ENCODE data around the gene PCGF3.
"Not testable (repeated sequence)": the region's sequence is repeated elsewhere in the genome, so short reads cannot be mapped to it uniquely, and the experiment has no call there.

PCGF3 gene

DNA sequence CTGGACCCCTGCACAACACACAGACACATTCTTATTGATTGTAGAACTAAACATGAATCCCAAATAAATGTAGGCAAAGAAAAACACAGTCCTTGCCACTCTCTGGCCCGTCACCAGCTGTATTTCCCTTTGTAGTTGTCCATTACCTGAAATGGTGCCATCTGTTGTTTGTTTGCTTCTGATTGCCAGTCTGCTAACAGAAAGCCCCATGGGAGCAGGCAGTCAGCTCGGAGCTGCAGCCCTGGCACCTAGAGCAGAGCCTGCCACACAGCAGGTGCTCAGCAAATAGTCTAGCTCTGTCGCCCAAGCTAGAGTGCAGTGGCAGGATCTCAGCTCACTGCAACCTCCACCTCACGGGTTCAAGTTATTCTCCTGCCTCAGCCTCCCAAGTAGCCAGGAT is 91.4 kb downstream of the PCGF3 start:
- DNase-seq (ENCODE audit: low read depth in 2 of 2), result no peak

DNA sequence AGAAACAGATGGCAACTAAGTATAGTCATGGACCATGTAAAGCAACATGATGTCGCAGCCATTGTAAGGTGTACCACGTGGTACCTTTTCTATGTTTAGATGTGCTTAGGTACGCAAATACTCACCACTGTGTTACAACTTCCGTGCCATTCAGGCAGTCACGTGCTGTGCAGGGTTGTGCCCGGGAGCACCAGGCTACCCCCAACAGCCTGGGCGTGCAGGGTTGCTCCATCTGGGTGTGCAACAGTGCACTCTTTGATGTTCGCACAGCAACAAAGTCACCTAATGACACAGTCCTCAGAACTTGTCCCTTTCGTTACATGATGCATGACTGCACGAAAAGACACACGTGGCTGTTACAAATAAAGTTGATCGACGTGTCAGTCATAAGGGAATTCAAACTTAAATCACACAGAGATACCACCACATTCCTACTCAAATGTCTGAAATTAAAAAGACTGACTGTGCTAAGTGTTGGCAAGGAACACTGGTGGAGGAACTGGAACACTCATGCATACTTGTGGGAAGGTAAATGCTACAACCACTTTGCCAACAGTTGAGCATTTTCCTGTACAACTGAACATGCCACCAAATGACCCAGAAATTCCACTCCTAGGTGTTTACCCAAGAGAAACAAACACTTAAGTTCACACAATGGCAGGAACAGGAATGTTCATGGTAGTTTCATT is 95.9 kb downstream of the PCGF3 start:
- DNase-seq (ENCODE audit: low read depth in 2 of 2), result no peak

DNA sequence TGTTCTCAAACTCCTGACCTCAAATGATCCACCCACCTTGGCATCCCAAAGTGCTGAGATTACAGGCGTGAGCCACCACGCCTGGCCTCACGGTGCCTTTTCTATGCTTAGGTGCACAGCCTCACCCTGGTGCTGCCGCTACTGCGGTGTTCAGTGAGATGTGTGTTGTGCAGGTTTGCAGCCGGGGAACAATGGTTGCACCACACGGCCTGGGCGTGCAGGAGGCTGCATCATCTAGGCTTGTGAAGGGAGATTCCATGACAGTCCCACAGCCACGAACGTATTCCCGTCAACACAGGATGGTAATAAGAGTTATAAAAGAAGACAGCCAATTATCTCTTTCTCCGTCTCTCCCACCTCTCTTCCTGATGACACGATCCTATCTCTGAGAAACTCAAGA is 98.3 kb downstream of the PCGF3 start:
- no peak for DNase-seq (ENCODE audit: low read depth in 2 of 2)

DNA sequence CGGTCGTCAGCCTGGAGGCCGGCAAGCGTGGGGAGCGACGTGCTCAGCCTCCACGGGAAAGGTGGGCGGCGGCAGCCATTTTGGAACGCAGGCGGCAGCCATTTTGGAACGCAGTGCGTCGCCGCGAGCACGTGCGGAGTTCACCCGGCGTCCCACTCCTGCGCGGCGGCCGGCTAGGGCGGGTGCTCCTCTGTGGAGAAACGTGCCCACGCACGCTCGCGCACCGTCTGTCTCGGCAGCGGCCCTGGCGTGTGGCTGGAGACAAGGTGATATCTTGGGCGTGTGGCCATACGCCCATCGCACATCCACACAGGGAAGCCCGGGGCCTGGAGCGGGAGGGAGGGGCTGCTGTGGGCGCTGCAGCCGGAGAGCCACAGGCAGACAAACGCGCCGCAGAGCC is 99.2 kb downstream of the PCGF3 start:
- DNase-seq (ENCODE audit: low read depth in 2 of 2), result no peak

DNA sequence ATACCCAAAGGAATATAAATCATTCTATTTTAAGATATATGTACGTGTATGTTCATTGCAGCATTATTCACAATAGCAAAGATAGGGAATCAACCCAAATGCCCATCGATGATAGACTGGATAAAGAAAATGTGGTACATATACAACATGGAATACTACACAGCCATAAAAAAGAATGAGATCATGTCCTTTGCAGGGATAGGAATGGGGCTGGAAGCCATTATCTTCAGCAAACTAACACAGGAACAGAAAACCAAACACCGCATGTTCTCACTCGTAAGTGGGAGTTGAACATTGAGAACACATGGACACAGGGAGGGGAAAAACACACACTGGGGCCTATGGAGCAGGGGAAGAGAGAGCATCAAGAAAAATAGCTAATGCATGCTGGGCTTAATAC is 101.3 kb downstream of the PCGF3 start:
- DNase-seq (ENCODE audit: low read depth in 2 of 2), result not testable (repeated sequence)

DNA sequence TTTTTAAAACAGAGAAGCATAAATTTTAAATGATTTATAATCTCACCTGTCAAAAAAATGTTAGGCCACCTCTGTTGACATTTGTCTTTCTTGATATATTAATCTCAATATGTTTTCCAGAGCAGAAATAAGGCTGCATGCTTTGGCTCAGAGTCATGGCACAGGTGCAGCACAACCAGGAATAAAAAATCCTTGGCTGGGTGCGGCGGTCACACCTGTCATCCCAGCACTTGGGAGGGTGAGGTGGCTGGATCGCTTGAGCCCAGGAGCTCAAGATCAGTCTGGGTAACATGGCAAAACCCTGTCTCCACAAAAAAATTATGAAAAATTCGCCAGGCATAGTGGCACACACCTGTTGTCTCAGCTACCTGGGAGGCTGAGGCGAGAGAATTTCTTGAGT is 102.2 kb downstream of the PCGF3 start:
- no peak for DNase-seq (ENCODE audit: low read depth in 2 of 2)

DNA sequence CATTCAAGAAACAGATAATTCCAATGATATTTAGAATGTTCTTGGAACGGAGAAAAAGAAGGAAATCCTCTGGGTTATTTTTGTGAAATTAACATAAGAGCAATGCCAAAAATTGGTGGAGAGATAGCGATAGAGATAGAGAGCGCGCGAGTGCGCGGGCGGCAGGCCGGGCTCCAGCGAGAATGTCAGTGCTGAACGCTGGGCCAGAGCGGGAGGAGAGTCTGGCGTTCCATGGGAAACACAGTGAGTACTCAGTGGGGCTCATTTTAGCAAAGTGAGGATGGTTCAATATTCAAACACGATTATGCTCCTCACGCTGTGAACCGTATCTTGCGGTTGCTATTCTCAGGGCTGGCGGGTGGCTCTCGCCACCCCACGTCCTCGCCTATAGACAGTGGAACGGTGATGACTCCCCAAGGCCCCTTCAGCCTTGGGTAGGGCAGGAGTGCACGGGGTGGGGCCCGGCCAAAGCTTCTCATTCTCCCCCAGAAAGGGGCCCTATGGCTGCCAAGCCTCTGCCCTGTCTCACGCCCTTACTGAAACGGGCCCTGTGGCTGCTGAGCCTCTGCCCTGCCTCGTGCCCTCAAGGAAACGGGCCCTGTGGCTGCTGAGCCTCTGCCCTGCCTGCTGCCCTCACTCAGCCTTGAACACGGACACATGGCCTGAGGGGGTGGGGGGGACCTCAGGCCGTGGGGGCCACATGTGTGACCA is 103.4 kb downstream of the PCGF3 start:
- no peak for DNase-seq (ENCODE audit: low read depth in 2 of 2)

DNA sequence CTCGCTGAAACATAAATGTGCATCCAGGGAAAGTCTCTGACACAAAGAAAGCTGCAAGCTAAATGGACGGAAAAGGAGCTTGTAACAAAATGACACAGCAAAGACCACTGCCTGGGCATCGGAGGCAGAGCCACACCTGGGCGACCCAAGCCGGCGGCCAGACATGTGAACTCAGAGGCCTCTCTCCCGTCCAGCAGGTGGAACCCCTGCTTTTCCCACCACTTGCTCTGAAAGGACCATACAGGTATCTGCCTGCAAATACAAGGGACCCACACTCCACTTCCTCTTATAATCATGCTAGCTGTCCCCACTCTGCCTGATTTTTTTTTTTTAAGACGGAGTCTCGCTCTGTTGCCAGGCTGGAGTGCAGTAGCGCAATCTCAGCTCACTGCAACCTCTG is 108.3 kb downstream of the PCGF3 start:
- no peak for DNase-seq (ENCODE audit: low read depth in 2 of 2)

DNA sequence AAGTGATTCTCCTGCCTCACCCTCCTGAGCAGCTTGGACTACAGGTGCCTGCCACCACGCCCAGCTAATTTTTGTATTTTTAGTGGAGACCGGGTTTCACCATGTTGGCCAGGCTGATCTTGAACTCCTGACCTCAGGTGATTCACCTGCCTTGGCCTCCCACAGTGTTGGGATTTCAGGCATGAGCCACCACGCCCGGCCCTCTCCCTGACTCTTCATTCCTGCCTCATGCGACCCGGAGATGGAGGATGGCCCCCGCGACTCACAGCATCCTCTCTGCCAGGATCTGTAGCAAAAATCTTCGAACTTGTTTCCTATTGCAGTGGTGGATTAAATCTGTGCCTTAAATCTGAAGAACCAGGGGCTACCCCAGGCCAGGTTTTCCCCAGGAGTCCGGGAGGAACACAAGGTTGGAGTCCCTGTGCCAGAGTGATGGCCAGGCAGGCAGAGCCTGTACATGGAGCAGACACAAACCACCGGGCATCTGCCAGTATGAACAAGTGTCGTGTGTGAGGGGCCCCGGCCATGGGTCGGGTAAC is 108.7 kb downstream of the PCGF3 start:
- DNase-seq (ENCODE audit: low read depth in 2 of 2), result no peak

DNA sequence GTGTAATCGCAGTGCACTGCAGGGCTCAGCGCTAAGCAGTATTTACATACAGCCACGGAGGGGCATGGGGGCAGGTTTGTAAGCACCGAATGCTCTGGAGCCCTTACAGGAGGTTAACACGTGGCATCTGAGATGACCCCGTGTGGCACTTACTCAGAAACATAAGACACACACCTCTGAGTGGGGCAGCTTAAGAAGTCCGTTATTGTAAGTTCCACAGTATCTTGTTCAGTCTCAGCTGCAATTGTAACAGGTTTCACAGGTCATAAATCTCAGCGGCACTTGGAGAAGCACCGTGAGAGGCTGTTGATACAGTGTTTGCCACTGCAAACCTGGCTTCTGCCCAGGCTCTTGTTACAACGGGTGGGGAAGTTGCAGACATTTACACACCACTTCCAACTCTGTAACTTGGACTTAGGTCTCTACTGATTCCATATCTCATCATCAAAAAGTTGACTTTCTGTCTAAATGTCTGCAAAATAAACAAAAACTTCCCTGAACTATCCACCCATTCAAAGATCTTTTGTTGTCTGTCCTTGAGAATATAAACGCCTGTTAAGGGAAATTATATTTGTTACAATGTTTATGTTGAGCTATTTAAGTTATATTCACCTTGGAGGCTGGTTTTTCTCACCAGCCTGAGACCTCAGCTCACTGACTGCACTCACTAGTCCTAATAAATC is 110.0 kb downstream of the PCGF3 start:
- no peak for DNase-seq (ENCODE audit: low read depth in 2 of 2)

DNA sequence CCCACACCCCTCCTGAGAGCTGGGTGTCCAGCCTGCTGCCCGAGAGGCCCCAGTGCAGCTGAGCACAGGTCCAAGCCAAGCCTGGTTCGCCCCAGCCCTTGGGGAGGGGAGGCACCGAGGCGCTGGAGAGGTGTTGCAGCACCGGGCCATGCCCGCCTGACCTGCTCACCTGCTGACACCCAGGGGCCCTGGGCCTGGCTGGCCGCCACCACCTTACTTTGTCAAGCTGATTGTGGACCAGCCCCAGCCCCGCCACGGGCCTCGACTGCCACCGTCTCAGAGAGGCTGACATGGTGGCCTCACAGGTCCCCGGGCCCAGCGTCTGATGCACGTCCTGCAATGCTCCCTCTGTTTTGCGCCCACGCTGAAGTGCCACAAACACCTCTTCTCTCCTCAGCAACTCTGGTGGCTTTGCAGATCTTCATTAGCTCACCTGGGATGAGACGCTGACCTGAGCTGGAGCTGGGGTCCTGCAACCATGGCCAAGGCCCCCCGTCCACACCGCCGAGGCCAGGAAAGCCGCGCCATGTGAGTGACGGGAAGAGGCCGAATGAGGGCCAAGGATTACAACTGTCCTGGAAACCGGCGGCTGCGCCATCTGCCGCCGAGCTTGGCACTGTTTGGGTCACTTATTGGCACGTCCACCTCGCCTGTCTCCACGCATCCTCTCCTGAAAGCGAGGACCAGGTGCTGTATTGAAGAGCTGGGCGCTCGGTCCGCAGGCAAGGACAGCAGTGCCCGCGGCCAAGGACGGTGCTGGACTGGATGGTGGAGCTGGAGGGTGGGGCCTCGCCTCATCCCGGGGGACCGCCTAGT is 112.7 kb downstream of the PCGF3 start:
- DNase-seq (ENCODE audit: low read depth in 2 of 2), result no peak

DNA sequence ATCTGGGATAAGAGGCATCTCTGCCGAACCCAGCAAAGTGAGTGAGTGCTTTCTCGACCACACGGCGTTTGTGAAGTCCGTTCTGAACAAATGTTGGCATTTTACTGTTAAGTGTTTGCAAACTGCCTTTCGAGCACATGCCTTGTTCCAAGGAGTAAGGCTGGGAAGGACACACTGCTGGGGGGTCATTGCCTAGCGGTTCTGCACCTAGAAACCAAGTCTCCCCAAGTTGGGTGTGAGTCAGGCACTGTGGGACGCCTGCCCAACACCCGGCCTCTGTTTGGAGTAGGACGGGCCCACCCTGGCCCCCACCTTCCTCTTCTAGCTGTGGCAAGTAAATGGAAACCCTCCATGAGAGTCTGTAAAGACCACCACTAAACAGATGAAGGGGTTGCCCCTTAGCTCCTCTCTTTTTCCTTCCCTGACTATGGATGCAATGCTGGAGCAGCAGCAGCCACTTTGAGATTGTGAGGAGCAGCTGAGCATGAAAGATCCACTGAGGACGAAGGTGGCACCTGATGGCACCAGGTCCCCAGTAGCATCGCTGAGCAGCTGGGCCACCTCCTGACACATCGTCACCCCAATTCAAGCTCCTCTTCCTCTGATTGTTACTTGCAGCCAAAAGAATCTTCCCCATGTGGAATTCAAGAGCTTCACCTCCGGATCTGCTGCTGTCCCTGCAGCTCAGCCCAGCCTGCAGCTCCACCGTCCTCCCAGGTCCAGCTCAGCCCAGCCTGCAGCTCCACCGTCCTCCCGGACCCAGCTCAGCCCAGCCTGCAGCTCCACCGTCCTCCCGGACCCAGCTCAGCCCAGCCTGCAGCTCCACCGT is 114.0 kb downstream of the PCGF3 start:
- DNase-seq (ENCODE audit: low read depth in 2 of 2), result no peak

Measured in fibroblast of skin of left biceps (primary cell).